GM19239 (cell line): ENCODE measurements around the gene TRIM40.

Experiments used
- DNase-seq: peaks from one replicate; pipeline ENCODE4 v3.0.0; 2011; ENCODE audit warnings: low spot score; ENCODE audit not compliant: insufficient read length
- FAIRE-seq: peaks from 2 replicates; lab custom pipeline; 2011; peaks lifted over from hg19 to GRCh38; lab: Jason Lieb, UNC

Gene TRIM40

GRCh38 chr6:30135757-30136156, at the start of gene TRIM40:
Gene TRIM40 (plus strand): TSS chr6:30136140. CDS start chr6:30137037, 897 bp downstream.
- FAIRE-seq = peak; percentile 52
- DNase-seq = no peak

- DNase-seq (no peak), FAIRE-seq (no peak)
Measured at GRCh38 chr6:30087876-30088275, 48.1 kb upstream of the TRIM40 start.

GRCh38 chr6:30091577-30092381, 44.2 kb upstream of the TRIM40 start:
- DNase-seq = no peak
- no peak for FAIRE-seq

GRCh38 chr6:30092852-30093543, 42.9 kb upstream of the TRIM40 start:
- no peak for FAIRE-seq
- no peak for DNase-seq

GRCh38 chr6:30093951-30094661, 41.8 kb upstream of the TRIM40 start:
- no peak for FAIRE-seq
- no peak for DNase-seq

GRCh38 chr6:30096829-30097228, 39.1 kb upstream of the TRIM40 start:
- FAIRE-seq (no peak), DNase-seq (no peak)

GRCh38 chr6:30097902-30098768, 37.8 kb upstream of the TRIM40 start:
- FAIRE-seq (no peak), DNase-seq (no peak)

- FAIRE-seq (no peak), DNase-seq (no peak)
Measured at GRCh38 chr6:30100154-30100553, 35.8 kb upstream of the TRIM40 start.

- FAIRE-seq (no peak), DNase-seq (no peak)
Measured at GRCh38 chr6:30100585-30101443, 35.1 kb upstream of the TRIM40 start.

GRCh38 chr6:30101444-30102413, 34.2 kb upstream of the TRIM40 start:
- DNase-seq (peak; percentile 70), FAIRE-seq (peak; percentile 66)

- FAIRE-seq = peak; percentile 4
Measured at GRCh38 chr6:30102414-30102969, 33.4 kb upstream of the TRIM40 start.

GRCh38 chr6:30102970-30103871, 32.7 kb upstream of the TRIM40 start:
- FAIRE-seq (peak; percentile 90), DNase-seq (peak; percentile 76)

More at GRCh38 chr6:30102414-30102969, 33.4 kb upstream of the TRIM40 start:
- DNase-seq = no peak

GRCh38 chr6:30103872-30104179, 32.1 kb upstream of the TRIM40 start:
- no peak for FAIRE-seq
- no peak for DNase-seq

GRCh38 chr6:30104661-30105060, 31.3 kb upstream of the TRIM40 start:
- FAIRE-seq (no peak), DNase-seq (no peak)

- DNase-seq = no peak
- FAIRE-seq = no peak
Measured at GRCh38 chr6:30111266-30111856, 24.6 kb upstream of the TRIM40 start.

- FAIRE-seq (peak; percentile 4), DNase-seq (no peak)
Measured at GRCh38 chr6:30112402-30112994, 23.4 kb upstream of the TRIM40 start.
